GM21367 (cell line): ENCODE data around the gene ATG4D.
"Not testable (repeated sequence)": the region's sequence is repeated elsewhere in the genome, so short reads cannot be mapped to it uniquely, and the experiment has no call there.

Source experiments
- ATAC-seq: cut with Tn5 transposase; IDR thresholded peaks from one replicate; pipeline ENCODE4 v1.9.1; 2021; ENCODE audit not compliant: unreplicated experiment

The ATG4D gene

GRCh38 chr19:10551006-10551405 lies 7.3 kb downstream of the ATG4D start:
- not testable (repeated sequence) for ATAC-seq

- ATAC-seq, result no peak
Measured at GRCh38 chr19:10551698-10552301, 8.1 kb downstream of the ATG4D start.

GRCh38 chr19:10552510-10553053 lies 8.9 kb downstream of the ATG4D start:
- ATAC-seq, result no peak

- ATAC-seq, result no peak
Measured at GRCh38 chr19:10553087-10553667, 9.5 kb downstream of the ATG4D start.

GRCh38 chr19:10553943-10554381 lies 10.3 kb downstream of the ATG4D start:
- no peak for ATAC-seq

- ATAC-seq, result no peak
Measured at GRCh38 chr19:10554760-10555609, 11.3 kb downstream of the ATG4D start.

- no peak for ATAC-seq
Measured at GRCh38 chr19:10555610-10555973, 11.9 kb downstream of the ATG4D start.

- ATAC-seq, result no peak
Measured at GRCh38 chr19:10557603-10558197, 14.0 kb downstream of the ATG4D start.

GRCh38 chr19:10560154-10560553 lies 16.4 kb downstream of the ATG4D start:
- ATAC-seq, result no peak

- ATAC-seq, result no peak
Measured at GRCh38 chr19:10562609-10563008, 18.9 kb downstream of the ATG4D start.

- no peak for ATAC-seq
Measured at GRCh38 chr19:10565028-10565566, 21.4 kb downstream of the ATG4D start.

- peak; percentile 24 for ATAC-seq
Measured at GRCh38 chr19:10565567-10566407, 22.1 kb downstream of the ATG4D start, which contains the start of gene KRI1. Gene KRI1, minus strand, starts transcription at chr19:10566010. Its CDS starts 11 bp downstream, at chr19:10565999.

GRCh38 chr19:10566408-10566657 lies 22.6 kb downstream of the ATG4D start:
- ATAC-seq, result no peak

GRCh38 chr19:10566658-10567410 lies 23.1 kb downstream of the ATG4D start:
- ATAC-seq, result no peak

GRCh38 chr19:10567656-10568055 lies 24.0 kb downstream of the ATG4D start:
- ATAC-seq, result no peak

- no peak for ATAC-seq
Measured at GRCh38 chr19:10568062-10568825, 24.5 kb downstream of the ATG4D start.

GRCh38 chr19:10568826-10569651 lies 25.3 kb downstream of the ATG4D start, which contains the start of gene CDKN2D:
Gene CDKN2D, minus strand, starts transcription at chr19:10568979. Its CDS starts 326 bp downstream, at chr19:10568653.
- ATAC-seq, result peak; percentile 55

- not testable (repeated sequence) for ATAC-seq
Measured at GRCh38 chr19:10573793-10574192, 30.1 kb downstream of the ATG4D start.
